GM20431 (cell line): ENCODE results near the gene GPR148.
"Not testable (repeated sequence)": the region's sequence is repeated elsewhere in the genome, so short reads cannot be mapped to it uniquely, and the experiment has no call there.

ENCODE experiments used
- in situ Hi-C: fragments of 300-500 bp; cut with MseI, MboI; formaldehyde crosslinking; loops from one replicate; pipeline ENCODE4 v1.15.0; 2020; ENCODE audit warnings: low sequenced_read_pairs; ENCODE audit not compliant: unreplicated experiment

GPR148 gene

DNA sequence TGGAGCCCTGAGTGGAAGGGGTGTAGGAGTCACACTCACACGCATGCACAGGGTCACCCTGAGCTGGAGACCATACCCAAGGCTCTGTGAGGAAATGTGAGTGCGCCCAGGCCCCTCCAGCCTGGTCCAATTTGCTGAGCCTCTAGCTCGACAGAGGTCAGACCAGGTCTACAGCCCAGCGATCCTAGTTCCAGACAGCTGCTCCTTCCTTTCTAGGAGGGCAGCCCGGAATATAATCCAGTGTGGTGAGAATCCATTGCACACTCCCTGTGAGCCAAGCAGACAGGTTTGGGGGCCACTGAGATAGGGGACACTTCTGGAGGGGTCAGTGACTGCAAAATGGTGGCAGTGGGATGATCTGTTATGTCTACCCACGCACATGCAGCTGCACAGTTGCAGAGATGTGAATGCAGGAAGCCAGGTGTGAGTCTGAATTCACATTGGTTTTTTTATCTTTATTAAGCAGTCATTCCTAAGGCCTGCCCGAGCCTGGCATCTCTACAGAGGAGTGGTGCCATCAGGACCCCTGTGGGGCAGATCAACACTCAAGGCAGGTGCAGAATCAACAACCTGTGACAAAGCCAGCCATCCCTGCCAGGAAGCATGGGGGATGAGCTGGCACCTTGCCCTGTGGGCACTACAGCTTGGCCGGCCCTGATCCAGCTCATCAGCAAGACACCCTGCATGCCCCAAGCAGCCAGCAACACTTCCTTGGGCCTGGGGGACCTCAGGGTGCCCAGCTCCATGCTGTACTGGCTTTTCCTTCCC lies at the start of gene GPR148:
TSS of gene GPR148 (plus strand) at position 522 of the 768 bp plus-strand sequence. CDS start at position 604, 82 bp downstream.
- in situ Hi-C loops = no loop called here

- in situ Hi-C loops = not testable (repeated sequence)
Measured at GRCh38 chr2:130692041-130692770, 36.7 kb upstream of the GPR148 start.

DNA sequence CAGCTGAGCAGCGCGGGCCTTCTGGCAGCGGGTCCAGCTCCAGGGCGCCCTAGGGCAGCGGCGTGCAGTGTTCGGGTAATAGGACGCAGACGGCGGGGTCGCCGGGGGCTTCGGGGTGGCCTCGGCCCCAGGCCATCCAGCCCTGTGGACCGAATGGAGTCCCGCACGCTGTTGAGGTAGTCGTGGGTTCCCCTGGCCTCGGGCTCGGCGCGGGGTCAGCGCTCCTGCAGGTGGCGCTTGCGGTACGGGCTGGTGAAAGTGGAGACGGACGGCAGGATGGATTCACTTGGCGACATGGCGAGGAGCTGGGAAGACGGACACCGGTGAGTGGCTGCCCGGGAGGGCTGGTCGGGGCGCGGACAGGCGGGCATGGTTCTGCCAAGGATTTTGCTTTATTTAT lies 35.4 kb upstream of the GPR148 start:
- in situ Hi-C loops = not testable (repeated sequence)

DNA sequence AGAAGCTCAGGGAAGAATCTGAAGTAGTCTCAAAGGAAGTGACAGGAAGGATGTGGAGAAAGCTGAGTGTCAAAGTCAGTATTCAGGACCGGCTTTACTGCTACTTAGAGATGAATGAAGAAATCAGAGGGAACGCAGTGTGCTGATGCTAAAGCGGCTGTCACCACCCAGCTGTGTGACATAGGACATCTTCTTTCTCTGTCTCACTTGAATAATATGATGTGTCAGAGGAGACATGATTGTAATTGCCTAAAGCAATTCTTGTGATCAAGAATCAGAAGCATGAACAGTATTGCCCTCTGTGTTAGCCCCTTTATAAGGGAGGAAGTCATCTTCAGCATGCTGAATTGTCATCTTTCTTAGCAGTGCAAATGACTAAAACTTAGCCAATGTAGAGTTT lies 25.6 kb upstream of the GPR148 start:
- in situ Hi-C loops = not testable (repeated sequence)

DNA sequence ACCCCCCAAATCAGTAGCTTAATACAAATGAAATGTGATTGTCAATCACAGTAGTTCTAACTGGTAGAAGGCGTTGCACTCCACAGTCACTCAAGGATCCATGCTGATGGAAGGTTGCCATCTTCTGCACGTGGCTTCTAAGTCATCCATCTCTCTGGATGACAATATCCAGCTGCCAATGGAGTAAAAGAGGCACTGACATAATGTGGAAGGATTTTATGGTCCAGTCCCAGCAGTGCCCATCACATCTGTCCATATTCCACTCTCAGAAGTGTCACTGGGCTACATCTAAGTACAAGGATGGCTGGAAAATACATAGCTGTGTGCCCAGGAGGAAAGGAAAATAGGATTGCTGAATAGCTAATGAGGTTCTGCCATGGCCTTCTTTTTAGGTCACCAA lies 14.1 kb upstream of the GPR148 start:
- in situ Hi-C loops = not testable (repeated sequence)

- in situ Hi-C loops = no loop called here
Measured at GRCh38 chr2:130720036-130720435, 8.8 kb upstream of the GPR148 start.

- in situ Hi-C loops = no loop called here
Measured at GRCh38 chr2:130720528-130720927, 8.3 kb upstream of the GPR148 start.

DNA sequence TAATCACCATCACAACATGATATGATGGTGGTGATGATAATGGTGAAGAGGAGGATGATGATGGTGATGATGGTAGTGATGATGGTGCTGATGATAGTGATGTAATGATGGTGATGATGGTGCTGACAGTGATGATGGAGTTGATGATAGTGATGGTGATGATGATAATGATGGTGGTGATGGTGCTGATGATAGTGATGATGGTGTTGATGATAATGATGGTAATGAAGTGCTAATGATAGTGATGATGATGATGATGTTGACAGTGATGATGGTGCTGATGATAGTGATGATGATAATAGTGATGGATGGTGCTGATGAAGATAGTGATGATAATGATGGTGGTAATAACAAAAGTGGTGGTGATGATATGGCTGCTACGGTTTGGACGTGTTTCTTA lies 4.4 kb upstream of the GPR148 start:
- in situ Hi-C loops = no loop called here

DNA sequence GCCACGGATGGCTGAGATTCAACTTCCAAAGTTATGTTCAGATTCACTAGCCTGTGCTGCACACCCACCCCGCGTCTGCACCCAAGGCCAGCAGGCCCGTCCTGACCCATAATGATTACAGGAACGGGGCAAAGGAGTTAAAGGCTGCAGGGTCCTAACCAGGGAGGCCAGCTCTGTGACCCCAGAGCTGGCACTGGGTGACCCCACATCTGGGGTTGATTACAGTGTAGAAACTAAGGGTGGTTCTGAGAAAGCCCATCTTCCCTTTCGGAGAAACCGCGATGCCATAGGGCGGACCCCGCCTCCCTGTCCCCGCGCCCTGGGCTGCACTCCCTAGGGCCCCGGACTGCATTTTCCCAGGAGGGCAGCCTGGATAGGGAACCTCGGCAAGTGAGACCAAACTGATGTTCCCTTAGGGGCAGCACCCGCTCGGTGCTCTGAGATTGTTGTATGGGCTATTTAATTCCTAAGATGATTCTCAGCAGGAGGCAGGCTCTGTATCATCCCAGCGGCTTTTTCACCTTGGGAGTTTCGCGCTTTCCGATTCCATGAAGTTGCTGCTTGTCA lies 2.2 kb upstream of the GPR148 start:
- in situ Hi-C loops = no loop called here

DNA sequence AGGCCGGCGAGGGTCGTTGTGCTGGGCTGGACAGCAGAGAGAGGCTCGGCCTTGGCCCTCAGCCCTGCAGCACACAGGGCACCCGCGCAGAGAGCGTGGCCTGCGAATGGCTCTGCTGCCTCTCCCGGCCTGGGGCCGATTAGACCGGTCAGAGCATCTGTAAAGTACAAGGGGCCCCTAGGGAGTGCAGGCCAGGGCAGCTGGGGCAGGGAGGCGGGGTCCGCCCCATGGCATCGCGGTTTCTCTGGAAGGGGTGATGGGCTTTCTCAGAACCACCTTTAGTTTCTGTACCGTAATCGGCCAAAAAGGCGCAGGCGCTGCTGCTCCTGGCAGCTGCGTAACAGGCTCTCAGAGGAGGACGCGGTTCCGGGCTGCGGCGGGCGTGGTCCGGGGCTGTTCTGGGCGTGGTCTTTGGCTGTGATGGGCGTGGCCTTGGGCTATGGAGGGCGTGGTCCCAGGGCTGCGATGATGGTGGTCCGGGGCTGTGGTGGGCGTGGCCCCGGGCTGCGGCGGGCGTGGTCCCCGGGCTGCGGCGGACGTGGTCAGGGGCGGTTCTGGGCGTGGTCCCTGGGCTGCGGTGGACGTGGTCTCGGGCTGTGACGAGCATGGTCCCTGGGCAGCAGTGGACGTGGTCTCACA lies 1.5 kb upstream of the GPR148 start:
- in situ Hi-C loops = no loop called here

DNA sequence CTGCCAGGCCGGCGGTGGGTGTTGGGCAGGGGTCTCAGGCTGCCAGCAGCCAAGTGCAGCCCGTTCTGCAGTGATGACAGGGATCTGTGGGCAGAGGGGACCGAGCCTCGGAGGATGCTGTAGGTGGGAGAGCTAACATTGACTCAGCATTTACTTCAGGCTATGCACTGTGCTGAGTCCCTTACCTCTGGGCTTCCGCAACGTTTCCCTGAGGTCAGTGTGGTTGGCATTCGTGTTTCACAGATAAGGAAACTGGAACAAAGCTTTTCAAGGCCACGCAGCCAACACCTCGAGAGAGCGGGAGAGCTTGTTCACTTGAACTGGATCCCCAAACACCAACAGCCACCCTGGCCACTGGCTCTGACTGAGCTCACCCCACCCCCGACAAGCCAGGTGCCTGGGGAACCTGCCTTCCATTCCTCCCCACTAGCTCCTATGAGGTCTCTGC lies 839 bp upstream of the GPR148 start:
- in situ Hi-C loops = no loop called here

GRCh38 chr2:130729322-130730299 lies 741 bp downstream of the GPR148 start:
- in situ Hi-C loops = no loop called here

DNA sequence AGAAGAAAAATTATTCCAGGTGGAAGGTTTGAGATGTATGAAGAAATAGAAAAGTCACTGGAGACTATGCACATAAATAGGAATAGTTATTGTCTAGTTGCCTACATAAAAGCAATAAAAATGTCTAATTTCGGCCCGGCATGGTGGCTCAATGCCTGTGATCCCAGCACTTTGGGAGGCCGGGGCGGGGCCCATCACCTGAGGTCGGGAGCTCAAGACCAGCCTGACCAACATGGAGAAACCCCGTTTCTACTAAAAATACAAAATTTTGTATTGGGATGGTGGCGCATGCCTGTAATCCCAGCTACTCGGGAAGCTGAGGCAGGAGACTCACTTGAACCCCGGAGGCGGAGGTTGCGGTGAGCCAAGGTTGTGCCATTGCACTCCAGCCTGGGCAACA lies 3.4 kb downstream of the GPR148 start:
- in situ Hi-C loops = not testable (repeated sequence)

DNA sequence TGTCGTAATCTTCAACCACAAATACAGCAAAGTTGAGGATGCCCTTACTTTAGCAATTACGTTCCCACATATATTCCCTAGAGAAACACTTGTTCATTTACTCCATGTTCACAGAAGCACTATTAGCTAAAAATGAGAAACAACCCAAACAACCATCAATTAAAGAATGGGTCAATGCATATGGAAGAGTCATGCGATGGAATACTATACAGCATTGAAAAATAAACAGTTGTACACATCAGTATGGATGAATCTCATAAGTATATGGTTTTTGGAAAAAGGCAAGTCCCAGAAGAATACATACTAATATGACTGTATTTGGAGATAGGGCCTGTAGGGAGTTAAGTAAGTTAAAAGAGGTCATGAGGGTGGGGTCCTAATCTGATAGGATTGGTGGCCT lies 6.3 kb downstream of the GPR148 start:
- in situ Hi-C loops = no loop called here

- in situ Hi-C loops = no loop called here
Measured at GRCh38 chr2:130736487-130736886, 7.6 kb downstream of the GPR148 start.

- in situ Hi-C loops = no loop called here
Measured at GRCh38 chr2:130737592-130737991, 8.7 kb downstream of the GPR148 start.

- in situ Hi-C loops = no loop called here
Measured at GRCh38 chr2:130740671-130741070, 11.8 kb downstream of the GPR148 start.

DNA sequence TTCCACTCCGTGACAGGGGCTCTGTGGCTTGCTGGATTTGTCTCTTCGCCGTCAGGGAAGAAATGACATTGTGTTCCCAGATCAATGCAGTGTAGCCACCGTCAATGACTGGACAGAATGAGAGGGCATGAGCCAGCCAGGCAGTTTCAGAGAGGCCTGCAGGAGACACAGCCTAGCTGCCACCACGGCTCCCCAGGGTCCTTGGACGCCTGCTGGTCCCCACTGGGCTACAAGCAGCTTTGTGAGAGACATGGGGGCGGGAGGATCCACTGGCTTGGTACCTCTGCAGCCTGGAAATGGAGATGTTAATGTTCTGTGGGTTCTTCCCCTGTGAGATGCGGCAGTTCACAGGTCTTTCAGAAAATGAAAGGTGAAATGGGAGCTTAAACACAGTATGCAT lies 14.4 kb downstream of the GPR148 start:
- in situ Hi-C loops = no loop called here

DNA sequence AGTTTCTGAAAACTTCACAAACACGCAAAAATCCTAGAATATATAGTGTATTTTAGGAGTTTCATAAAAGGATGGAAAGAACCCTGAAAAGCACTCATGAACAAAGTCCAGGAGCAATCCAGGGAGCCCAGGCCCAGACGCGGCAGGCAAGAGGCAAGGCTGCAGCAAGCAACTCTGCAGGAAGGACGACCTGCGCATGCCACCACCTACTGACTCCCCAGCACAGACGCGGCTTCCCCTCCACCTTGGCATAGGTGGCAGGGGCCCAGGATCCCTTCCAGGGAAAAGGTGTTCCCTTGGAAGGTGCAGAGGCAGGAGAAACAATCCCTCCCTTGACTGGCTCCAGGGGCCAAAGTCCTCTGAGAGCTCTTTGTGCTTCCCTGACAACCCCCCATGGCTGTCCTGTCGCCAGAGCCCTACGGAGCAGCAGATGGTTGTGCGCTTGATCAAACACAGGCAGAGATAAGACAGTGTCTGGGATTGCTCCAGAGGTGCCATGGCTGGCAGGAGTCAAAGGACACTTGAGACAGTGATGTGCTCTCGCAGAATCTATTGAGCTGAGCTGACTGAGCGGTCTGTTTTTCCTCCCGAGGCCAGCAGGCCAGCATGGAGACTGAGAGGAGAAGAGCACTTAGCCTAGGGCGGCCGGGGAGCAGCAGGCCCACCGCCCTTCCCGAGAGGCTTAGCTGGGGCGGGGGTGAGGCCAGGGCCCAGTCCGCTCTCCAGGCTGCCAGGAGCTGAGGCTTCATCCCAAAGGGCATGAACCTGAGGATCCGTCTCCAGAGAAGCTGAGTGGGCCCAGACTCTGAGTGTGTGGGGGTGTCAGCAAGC lies 15.6 kb downstream of the GPR148 start:
- in situ Hi-C loops = no loop called here
